Body of pancreas (tissue), 4 donors: ENCODE measurements around the gene TMCO6. TPM values are rescaled to one million over a fixed set of nuclear protein-coding genes. Genes with fewer than 3 reads are reported as not detected.

Source experiments
- ATAC-seq: fragments of 150-250 bp; one replicate; pipeline ENCODE4 v1.9.1; 2016
- DNase-seq, 4 donors: peaks; one replicate each; pipeline ENCODE4 v3.0.0-alpha.2; 2019
- H3K27ac ChIP-seq, 4 donors: fragments of 200-600 bp; sonication (generic); 1 replicate in 3 of 4; 2 replicates in 1 of 4; pipeline versions ENCODE4 v1.5.1 to v1.6.1; 2016 to 2019; ENCODE audit warnings: mild to moderate bottlenecking in 1 of 4, mixed read lengths in 1 of 4, moderate library complexity in 1 of 4
- H3K27me3 ChIP-seq, 2 donors: fragments of 200-600 bp; sonication (generic); one replicate each; pipeline ENCODE4 v1.6.0; 2016; ENCODE audit warnings: mild to moderate bottlenecking in 1 of 2
- H3K36me3 ChIP-seq, 2 donors: fragments of 200-600 bp; sonication (generic); replicated peaks in 1 of 2; 2 replicates each; pipeline ENCODE4 v1.5.1; 2016; ENCODE audit warnings: low read depth in 2 of 2; ENCODE audit not compliant: insufficient read depth in 1 of 2
- H3K4me1 ChIP-seq: fragments of 200-600 bp; sonication (generic); one replicate; pipeline ENCODE4 v1.6.0; 2016
- H3K4me3 ChIP-seq, 2 donors: fragments of 200-600 bp; sonication (generic); 1 replicate in 1 of 2; 2 replicates in 1 of 2; pipeline ENCODE4 v1.5.1; 2016 to 2019
- H3K9me3 ChIP-seq, 3 donors: fragments of 200-600 bp; sonication (generic); 1 replicate in 2 of 3; 2 replicates in 1 of 3; pipeline ENCODE4 v1.5.1; 2016
- CTCF ChIP-seq, 7 experiments: fragments of 450-650 bp in 4 of 7; fragments of 200-600 bp in 3 of 7; sonication (generic) in 3 of 7; IDR thresholded peaks; one replicate each; pipeline ENCODE4 v1.5.1; 2016 to 2019; ENCODE audit warnings: antibody characterized with exemption in 7 of 7
- POLR2A ChIP-seq, 3 donors: fragments of 450-650 bp; IDR thresholded peaks; one replicate each; pipeline ENCODE4 v1.6.1; 2016; ENCODE audit warnings: antibody characterized with exemption in 3 of 3, mild to moderate bottlenecking in 2 of 3
- whole genome bisulfite sequencing, 2 donors: methylation state at CpG; one replicate each; pipeline ENCODE4 v1.1.5; 2017; 5-methylcytosine and 5-hydroxymethylcytosine counted together
- intact Hi-C: fragments of 100-400 bp; cut with DNase I; formaldehyde crosslinking; loops from one replicate; pipeline ENCODE4 v1.15.1; 2023
- microRNA-seq, 2 donors: library from miRNA; unstranded; fragments of <30 nt; microRNA quantifications; one replicate each; pipeline ENCODE4, GENCODE V29; 2016; ENCODE audit warnings: borderline number of aligned reads in 2 of 2, borderline replicate concordance in 2 of 2
- total RNA-seq, 2 donors: library from RNA; depleted of rRNA; stranded (reverse); fragments of >200 nt; gene quantifications; one replicate each; pipeline ENCODE4 v1.1.0, GENCODE V29; 2016

TMCO6 gene
- total RNA-seq, 2 donors from 2014 or later = 14.5 to 58.7 TPM

GRCh38 chr5:140690941-140691924, 52.0 kb downstream of the TMCO6 start, which contains the start of the genes HARS1 and HARS2:
TSS of gene HARS1 (minus strand) at chr5:140691370. CDS start at chr5:140691304, 66 bp downstream.
TSS of gene HARS2 (plus strand) at chr5:140691455. CDS start at chr5:140691649, 194 bp downstream.
- Histone ChIP-seq H3K27me3 (no peaks in the 10 kb centered on the region), H3K27ac (peak within 1 kb of the TSS; percentile 43 to 91 (median 68)), H3K4me1 (peaks cover 26% of the 10 kb centered on the region), H3K36me3 (peaks cover 0 to 16% of the 10 kb centered on the region in 2 donors), H3K4me3 (peak within 1 kb of the TSS; percentile 49 to 60), H3K9me3 (no peaks in the 10 kb centered on the region)
- DNase-seq (peak; percentile 88 to 93 (median 90)), ATAC-seq (peak; percentile 97)
- 0 to 1% methylated on average over 52 to 61 of the region's 61 CpGs for WGBS, 2 donors
- TF ChIP-seq POLR2A (IDR thresholded peaks at IDR 0.05) (peak; percentile 26 to 83 (median 79)), CTCF (IDR thresholded peaks at IDR 0.05) (peak in 1 of 7 experiments; percentile 17)
- intact Hi-C loops = no loop called here

- H3K36me3 ChIP-seq = peaks cover 6 to 32% of the 10 kb centered on the region in 2 donors
- 73 to 84% methylated on average over 4 to 5 of the region's 5 CpGs for WGBS, 2 donors
- no peak for ATAC-seq
- DNase-seq = no peak
- H3K27me3 ChIP-seq = no peaks in the 10 kb centered on the region
- no peaks in the 10 kb centered on the region for H3K9me3 ChIP-seq
- H3K4me3 ChIP-seq = no peak overlapping the region
- H3K4me1 ChIP-seq = peaks cover 26% of the 10 kb centered on the region
- TF ChIP-seq POLR2A (IDR thresholded peaks at IDR 0.05) (no peak), CTCF (IDR thresholded peaks at IDR 0.05) (no peak)
- no peak overlapping the region for H3K27ac ChIP-seq
- intact Hi-C loops = no loop called here
Observed at GRCh38 chr5:140694276-140694675, 55.0 kb downstream of the TMCO6 start.

Small RNAs within 50 kb of the gene (microRNA-seq; reads per million reads assigned to microRNA genes)
- gene MIR3655 = 0 to 0.90 reads per million in 2 donors

Other genes with a start within 250 kb of the TMCO6 start
- 100 to 1,000 TPM; 114 to 131 TPM for gene ANKHD1, start 237.6 kb upstream of the TMCO6 start, total RNA-seq
- 1 to 10 TPM in 1 of 2 donors, not detected in 1; 7.3 TPM for gene EIF4EBP3, start 91.8 kb upstream of the TMCO6 start, total RNA-seq
- gene SRA1, start 82.0 kb upstream of the TMCO6 start, total RNA-seq = 10 to 100 TPM; 10.9 to 12.5 TPM
- 10 to 100 TPM; 27.0 to 28.3 TPM for gene APBB3, start 74.9 kb upstream of the TMCO6 start, total RNA-seq
- gene SLC35A4, start 74.6 kb upstream of the TMCO6 start, total RNA-seq = 10 to 100 TPM; 18.5 to 39.4 TPM
- gene CD14, start 6.3 kb upstream of the TMCO6 start, total RNA-seq = 10 to 100 TPM; 19.2 to 62.6 TPM
- 10 to 100 TPM; 36.6 to 46.1 TPM for gene NDUFA2, start 8.2 kb downstream of the TMCO6 start, total RNA-seq
- 100 to 1,000 TPM in 1 of 2 donors, 10 to 100 TPM in 1; 62.6 to 134 TPM for gene IK, start 8.4 kb downstream of the TMCO6 start, total RNA-seq
- gene WDR55, start 25.5 kb downstream of the TMCO6 start, total RNA-seq = 10 to 100 TPM; 14.5 to 16.1 TPM
- gene DND1, start 34.1 kb downstream of the TMCO6 start, total RNA-seq = 1 to 10 TPM; 1.8 to 2.6 TPM
- 10 to 100 TPM; 46.2 to 52.4 TPM for gene HARS1, start 51.9 kb downstream of the TMCO6 start, total RNA-seq
- 10 to 100 TPM; 13.7 to 23.7 TPM for gene HARS2, start 52.0 kb downstream of the TMCO6 start, total RNA-seq
- 10 to 100 TPM; 16.1 to 27.0 TPM for gene ZMAT2, start 61.0 kb downstream of the TMCO6 start, total RNA-seq
- gene PCDHA1, start 146.7 kb downstream of the TMCO6 start, total RNA-seq = not detected
- 1 to 10 TPM in 1 of 2 donors, under 1 TPM in 1; 0.26 to 1.3 TPM for gene PCDHA2, start 155.4 kb downstream of the TMCO6 start, total RNA-seq
- gene PCDHA3, start 161.6 kb downstream of the TMCO6 start, total RNA-seq = 1 to 10 TPM in 1 of 2 donors, under 1 TPM in 1; 0.99 to 1.0 TPM
- gene PCDHA4, start 167.6 kb downstream of the TMCO6 start, total RNA-seq = 1 to 10 TPM; 2.0 to 3.1 TPM
- gene PCDHA5, start 182.2 kb downstream of the TMCO6 start, total RNA-seq = 1 to 10 TPM; 2.3 to 4.0 TPM
- gene PCDHA6, start 188.5 kb downstream of the TMCO6 start, total RNA-seq = 1 to 10 TPM; 3.4 to 5.9 TPM
- gene PCDHA7, start 194.8 kb downstream of the TMCO6 start, total RNA-seq = 1 to 10 TPM; 1.3 to 3.3 TPM
- gene PCDHA8, start 201.7 kb downstream of the TMCO6 start, total RNA-seq = 1 to 10 TPM; 2.1 to 4.6 TPM
- gene PCDHA9, start 208.9 kb downstream of the TMCO6 start, total RNA-seq = 1 to 10 TPM; 1.3 to 3.3 TPM
- gene PCDHA10, start 216.4 kb downstream of the TMCO6 start, total RNA-seq = 1 to 10 TPM; 3.1 to 6.6 TPM
- gene PCDHA11, start 229.5 kb downstream of the TMCO6 start, total RNA-seq = 1 to 10 TPM; 3.6 to 4.9 TPM
- 1 to 10 TPM; 3.6 to 3.9 TPM for gene PCDHA12, start 235.9 kb downstream of the TMCO6 start, total RNA-seq
- gene PCDHA13, start 242.7 kb downstream of the TMCO6 start, total RNA-seq = 1 to 10 TPM; 2.3 to 7.6 TPM